SU-DHL-6 (cell line): ENCODE results near the gene GYPA.
"Not testable (repeated sequence)": the region's sequence is repeated elsewhere in the genome, so short reads cannot be mapped to it uniquely, and the experiment has no call there.

ENCODE experiments used
- H2AFZ ChIP-seq: fragments of 200-600 bp; sonication (generic); 2 replicates; pipeline ENCODE4 v1.6.1; 2014; ENCODE audit warnings: low read depth, mild to moderate bottlenecking, moderate library complexity, mixed read lengths, antibody characterized with exemption, low read length; ENCODE audit not compliant: severe bottlenecking
- H3F3A ChIP-seq: fragments of 200-600 bp; shearing (Covaris generic); 2 replicates; pipeline ENCODE4 v1.6.0; 2016; ENCODE audit warnings: antibody characterized with exemption, mild to moderate bottlenecking; ENCODE audit not compliant: insufficient read depth
- H3K27ac ChIP-seq: fragments of 200-600 bp; sonication (generic); 2 replicates; pipeline ENCODE4 v1.5.1; 2016; ENCODE audit warnings: low read depth, mild to moderate bottlenecking, low read length, moderate library complexity, mixed read lengths
- H3K27me3 ChIP-seq: fragments of 200-600 bp; sonication (generic), shearing (Covaris generic); 2 replicates; pipeline ENCODE4 v1.6.0; 2014; ENCODE audit warnings: mild to moderate bottlenecking, low read length
- H3K36me3 ChIP-seq: fragments of 200-600 bp; sonication (generic); 2 replicates; pipeline ENCODE4 v1.6.1; 2014; ENCODE audit warnings: mild to moderate bottlenecking, low read length, mixed read lengths
- H3K4me2 ChIP-seq: fragments of 300-600, 200-600 bp; shearing (Covaris generic), sonication (generic); 2 replicates; pipeline ENCODE4 v1.6.0; 2014; ENCODE audit warnings: low read length, low read depth, mild to moderate bottlenecking; ENCODE audit not compliant: poor library complexity, severe bottlenecking
- H3K4me3 ChIP-seq: fragments of 200-600 bp; sonication (generic); 2 replicates; pipeline ENCODE4 v1.5.1; 2014; ENCODE audit warnings: antibody characterized with exemption, low read length, mild to moderate bottlenecking, mixed read lengths; ENCODE audit not compliant: insufficient read depth, poor library complexity, severe bottlenecking
- H3K79me2 ChIP-seq: fragments of 200-600 bp; sonication (generic); 2 replicates; pipeline ENCODE4 v1.6.1; 2014; ENCODE audit warnings: mild to moderate bottlenecking, low read length, moderate library complexity; ENCODE audit not compliant: insufficient read depth
- H3K9ac ChIP-seq: fragments of 200-600 bp; sonication (generic); 2 replicates; pipeline ENCODE4 v1.7.0; 2014; ENCODE audit warnings: mild to moderate bottlenecking, low read length
- H3K9me2 ChIP-seq: fragments of 200-600 bp; sonication (generic); replicated peaks from 2 replicates; pipeline ENCODE4 v1.6.1; 2014; ENCODE audit warnings: low read length; ENCODE audit not compliant: insufficient read depth
- H3K9me3 ChIP-seq: fragments of 200-600 bp; sonication (generic); 2 replicates; pipeline ENCODE4 v1.6.1; 2014; ENCODE audit warnings: low read length, mixed read lengths; ENCODE audit not compliant: insufficient read depth
- H4K20me1 ChIP-seq: fragments of 200-600 bp; sonication (generic); 2 replicates; pipeline ENCODE4 v1.6.1; 2014; ENCODE audit warnings: low read depth, mild to moderate bottlenecking, antibody characterized with exemption, low read length, moderate library complexity, mixed read lengths
- CTCF ChIP-seq: fragments of 200-600 bp; sonication (generic); IDR thresholded peaks from one replicate; pipeline ENCODE4 v1.5.1; 2017; ENCODE audit warnings: antibody characterized with exemption, mild to moderate bottlenecking, low read length, moderate library complexity; ENCODE audit not compliant: insufficient read depth, poor library complexity, severe bottlenecking
- EZH2phosphoT487 ChIP-seq: fragments of 200-600 bp; sonication (generic), shearing (Covaris generic); conservative IDR thresholded peaks from 2 replicates; pipeline ENCODE4 v1.6.1; 2018; ENCODE audit warnings: mild to moderate bottlenecking, antibody characterized with exemption, low read length, moderate library complexity, mixed read lengths

GYPA gene

GRCh38 chr4:144115519-144115918, 25.0 kb downstream of the GYPA start:
- TF ChIP-seq CTCF (no peak), EZH2phosphoT487 (no peak)
- no peaks in the 10 kb centered on the region for H3K9me3 ChIP-seq
- H3K79me2 ChIP-seq: no peaks in the 10 kb centered on the region
- H3K36me3 ChIP-seq: no peaks in the 10 kb centered on the region
- no peak overlapping the region for H2AFZ ChIP-seq
- no peak overlapping the region for H3K4me2 ChIP-seq
- H3K27ac ChIP-seq: no peak overlapping the region
- H4K20me1 ChIP-seq: no peaks in the 10 kb centered on the region
- H3K9me2 ChIP-seq: no peaks in the 10 kb centered on the region
- H3K27me3 ChIP-seq: no peaks in the 10 kb centered on the region; the same call in 1 of the 2 replicates
- H3K4me3 ChIP-seq: no peak overlapping the region
- H3K9ac ChIP-seq: no peak overlapping the region
- H3F3A ChIP-seq: no peaks in the 10 kb centered on the region

- H3F3A ChIP-seq: no peaks in the 10 kb centered on the region
- H3K4me3 ChIP-seq: no peak overlapping the region
- H2AFZ ChIP-seq: no peak overlapping the region
- no peaks in the 10 kb centered on the region for H3K79me2 ChIP-seq
- H3K9ac ChIP-seq: no peak overlapping the region
- H3K9me2 ChIP-seq: no peaks in the 10 kb centered on the region
- no peak overlapping the region for H3K27ac ChIP-seq
- no peak overlapping the region for H3K4me2 ChIP-seq
- no peaks in the 10 kb centered on the region for H3K36me3 ChIP-seq
- H3K9me3 ChIP-seq: no peaks in the 10 kb centered on the region
- no peak for TF ChIP-seq CTCF
- no peak for TF ChIP-seq EZH2phosphoT487
- H4K20me1 ChIP-seq: no peaks in the 10 kb centered on the region
- H3K27me3 ChIP-seq: no peaks in the 10 kb centered on the region; the same call in 1 of the 2 replicates
Observed at GRCh38 chr4:144113546-144113945, 27.0 kb downstream of the GYPA start.

DNA sequence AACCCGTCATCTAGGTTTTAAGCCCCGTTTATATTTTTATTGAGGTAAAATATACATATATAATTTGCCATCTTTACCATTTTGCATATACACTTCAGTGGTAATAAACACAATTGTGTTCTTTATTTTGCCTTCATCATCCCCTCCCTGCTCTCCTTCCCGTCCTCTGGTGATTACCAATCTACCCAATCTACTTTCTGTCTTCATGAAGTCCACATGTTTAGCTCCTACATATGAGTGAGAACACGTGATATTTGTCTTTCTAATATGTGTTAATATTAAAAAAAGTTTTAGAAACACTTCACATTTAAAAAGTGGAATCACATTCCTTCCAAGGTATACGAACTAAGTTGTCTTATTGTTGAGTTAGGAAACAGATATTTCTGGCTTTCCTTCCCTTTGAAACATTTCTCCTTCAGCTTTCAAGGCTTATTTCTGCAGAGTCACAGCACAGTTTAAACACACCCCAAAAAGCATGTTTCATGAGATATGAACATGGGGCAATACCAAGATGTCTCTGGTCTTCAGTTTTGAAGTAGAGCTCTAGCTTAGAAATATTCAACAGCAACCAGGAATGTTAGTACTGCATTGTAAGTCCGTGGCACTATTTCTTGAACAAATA, 35.9 kb downstream of the GYPA start:
- Histone ChIP-seq H3K9me3 (no peaks in the 10 kb centered on the region), H4K20me1 (no peaks in the 10 kb centered on the region), H3K9me2 (no peaks in the 10 kb centered on the region), H3F3A (no peaks in the 10 kb centered on the region), H2AFZ (no peak overlapping the region), H3K36me3 (no peaks in the 10 kb centered on the region), H3K27ac (no peak overlapping the region), H3K4me3 (no peak overlapping the region), H3K27me3 (no peaks in the 10 kb centered on the region), H3K79me2 (no peaks in the 10 kb centered on the region), H3K4me2 (no peak overlapping the region), H3K9ac (no peak overlapping the region)
- TF ChIP-seq EZH2phosphoT487 (no peak), CTCF (no peak)

DNA sequence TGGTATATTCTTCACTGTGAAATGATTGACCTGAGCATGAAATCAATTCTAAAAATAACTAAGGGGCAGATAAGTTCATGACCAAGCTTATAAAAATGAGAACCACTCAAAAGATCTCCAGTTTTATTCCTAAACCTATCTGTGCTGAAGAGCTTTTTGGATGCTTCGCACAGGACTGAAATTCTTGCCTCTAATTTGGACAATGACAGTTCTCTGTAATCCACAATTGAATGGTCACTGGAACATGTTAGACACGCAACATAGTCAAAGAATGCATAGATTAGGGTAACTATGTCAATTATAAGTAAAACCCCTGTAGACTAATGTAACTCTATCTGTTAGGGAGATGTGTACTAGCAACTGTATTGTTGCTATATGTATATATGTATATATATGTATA, 42.7 kb downstream of the GYPA start:
- not testable (repeated sequence) for H3K9me2 ChIP-seq, H3F3A ChIP-seq, H3K79me2 ChIP-seq, H2AFZ ChIP-seq, H3K27me3 ChIP-seq, H3K4me3 ChIP-seq, H4K20me1 ChIP-seq, H3K27ac ChIP-seq, H3K9me3 ChIP-seq, H3K36me3 ChIP-seq, H3K4me2 ChIP-seq, H3K9ac ChIP-seq

GRCh38 chr4:144093995-144094394, 46.5 kb downstream of the GYPA start:
- not testable (repeated sequence) for H3K9me2 ChIP-seq, H3K9ac ChIP-seq, H3F3A ChIP-seq, H3K9me3 ChIP-seq, H2AFZ ChIP-seq, H3K27ac ChIP-seq, H3K4me3 ChIP-seq, H3K4me2 ChIP-seq, H3K36me3 ChIP-seq, H3K27me3 ChIP-seq, H4K20me1 ChIP-seq, H3K79me2 ChIP-seq

GRCh38 chr4:144091181-144091580, 49.3 kb downstream of the GYPA start:
- not testable (repeated sequence) for H3K4me2 ChIP-seq, H3K9me2 ChIP-seq, H3K36me3 ChIP-seq, H3F3A ChIP-seq, H4K20me1 ChIP-seq, H3K27me3 ChIP-seq, H3K9ac ChIP-seq, H3K27ac ChIP-seq, H3K9me3 ChIP-seq, H2AFZ ChIP-seq, H3K79me2 ChIP-seq, H3K4me3 ChIP-seq
